ENCODE measurements around the gene TRPM3.

Gene TRPM3

GRCh38 chr9:70491426-70492318 lies 629.7 kb downstream of the TRPM3 start:
- no peak overlapping the region for H3K9ac ChIP-seq (ENCODE audit: insufficient read length)
- DNase-seq (ENCODE audit: low read depth, low spot score): no peak
- TF ChIP-seq EZH2 (IDR thresholded peaks at IDR 0.05) (no peak), POLR2AphosphoS5 (IDR thresholded peaks at IDR 0.05; ENCODE audit: borderline replicate concordance, low read depth, low read length) (no peak), FOXP2 (optimal IDR thresholded peaks at IDR 0.05; ENCODE audit: control extremely low read depth, extremely low read length, insufficient read depth) (no peak)
- H3K9me3 ChIP-seq (ENCODE audit: low read depth, low read length): no peaks in the 10 kb centered on the region
- H3K4me3 ChIP-seq: no peak overlapping the region
- H3K36me3 ChIP-seq (ENCODE audit: insufficient read depth, low read length): no peaks in the 10 kb centered on the region
- no peak overlapping the region for H3K27ac ChIP-seq

- H3K9ac ChIP-seq (ENCODE audit: insufficient read length): no peak overlapping the region
- no peak for DNase-seq (ENCODE audit: low read depth, low spot score)
- H3K36me3 ChIP-seq (ENCODE audit: insufficient read depth, low read length): no peaks in the 10 kb centered on the region
- no peaks in the 10 kb centered on the region for H3K9me3 ChIP-seq (ENCODE audit: low read depth, low read length)
- no peak overlapping the region for H3K4me3 ChIP-seq
- TF ChIP-seq EZH2 (IDR thresholded peaks at IDR 0.05) (no peak), POLR2AphosphoS5 (IDR thresholded peaks at IDR 0.05; ENCODE audit: borderline replicate concordance, low read depth, low read length) (no peak), FOXP2 (optimal IDR thresholded peaks at IDR 0.05; ENCODE audit: control extremely low read depth, extremely low read length, insufficient read depth) (no peak)
- H3K27ac ChIP-seq: no peak overlapping the region
Observed at GRCh38 chr9:70490478-70490877, 630.9 kb downstream of the TRPM3 start.

GRCh38 chr9:70488793-70489105 lies 632.7 kb downstream of the TRPM3 start:
- TF ChIP-seq POLR2AphosphoS5 (IDR thresholded peaks at IDR 0.05; ENCODE audit: borderline replicate concordance, low read depth, low read length): no peak
- no peak for DNase-seq (ENCODE audit: low read depth, low spot score)
- H3K4me3 ChIP-seq: no peak overlapping the region
- H3K9me3 ChIP-seq (ENCODE audit: low read depth, low read length): no peaks in the 10 kb centered on the region
- H3K27ac ChIP-seq: no peak overlapping the region
- no peaks in the 10 kb centered on the region for H3K36me3 ChIP-seq (ENCODE audit: insufficient read depth, low read length)
- H3K9ac ChIP-seq (ENCODE audit: insufficient read length): no peak overlapping the region

- Histone ChIP-seq H3K27ac (no peak overlapping the region), H3K36me3 (ENCODE audit: insufficient read depth, low read length) (no peaks in the 10 kb centered on the region), H3K9ac (ENCODE audit: insufficient read length) (no peak overlapping the region), H3K9me3 (ENCODE audit: low read depth, low read length) (no peaks in the 10 kb centered on the region), H3K4me3 (no peak overlapping the region)
- TF ChIP-seq EZH2 (IDR thresholded peaks at IDR 0.05): no peak
- TF ChIP-seq FOXP2 (optimal IDR thresholded peaks at IDR 0.05; ENCODE audit: control extremely low read depth, extremely low read length, insufficient read depth): no peak
- no peak for TF ChIP-seq POLR2AphosphoS5 (IDR thresholded peaks at IDR 0.05; ENCODE audit: borderline replicate concordance, low read depth, low read length)
- no peak for DNase-seq (ENCODE audit: low read depth, low spot score)
Observed at GRCh38 chr9:70488098-70488792, 633.2 kb downstream of the TRPM3 start.

- no peak overlapping the region for H3K4me3 ChIP-seq
- H3K36me3 ChIP-seq (ENCODE audit: insufficient read depth, low read length): no peaks in the 10 kb centered on the region
- DNase-seq (ENCODE audit: low read depth, low spot score): no peak
- no peak overlapping the region for H3K27ac ChIP-seq
- H3K9ac ChIP-seq (ENCODE audit: insufficient read length): no peak overlapping the region
- TF ChIP-seq EZH2 (IDR thresholded peaks at IDR 0.05) (no peak), POLR2AphosphoS5 (IDR thresholded peaks at IDR 0.05; ENCODE audit: borderline replicate concordance, low read depth, low read length) (no peak), FOXP2 (optimal IDR thresholded peaks at IDR 0.05; ENCODE audit: control extremely low read depth, extremely low read length, insufficient read depth) (no peak)
- H3K9me3 ChIP-seq (ENCODE audit: low read depth, low read length): no peaks in the 10 kb centered on the region
Observed at GRCh38 chr9:70486127-70486526, 635.3 kb downstream of the TRPM3 start.

- Histone ChIP-seq H3K27ac (no peak overlapping the region), H3K9me3 (ENCODE audit: low read depth, low read length) (no peaks in the 10 kb centered on the region), H3K36me3 (ENCODE audit: insufficient read depth, low read length) (no peaks in the 10 kb centered on the region), H3K9ac (ENCODE audit: insufficient read length) (no peak overlapping the region), H3K4me3 (no peak overlapping the region)
- no peak for DNase-seq (ENCODE audit: low read depth, low spot score)
- TF ChIP-seq FOXP2 (optimal IDR thresholded peaks at IDR 0.05; ENCODE audit: control extremely low read depth, extremely low read length, insufficient read depth) (no peak), EZH2 (IDR thresholded peaks at IDR 0.05) (no peak), POLR2AphosphoS5 (IDR thresholded peaks at IDR 0.05; ENCODE audit: borderline replicate concordance, low read depth, low read length) (no peak)
Observed at GRCh38 chr9:70485273-70485858, 636.1 kb downstream of the TRPM3 start.

GRCh38 chr9:70484232-70485130 lies 636.9 kb downstream of the TRPM3 start:
- Histone ChIP-seq H3K4me3 (no peak overlapping the region), H3K9me3 (ENCODE audit: low read depth, low read length) (no peaks in the 10 kb centered on the region), H3K9ac (ENCODE audit: insufficient read length) (no peak overlapping the region), H3K36me3 (ENCODE audit: insufficient read depth, low read length) (no peaks in the 10 kb centered on the region), H3K27ac (no peak overlapping the region)
- no peak for DNase-seq (ENCODE audit: low read depth, low spot score)
- TF ChIP-seq POLR2AphosphoS5 (IDR thresholded peaks at IDR 0.05; ENCODE audit: borderline replicate concordance, low read depth, low read length): no peak
- TF ChIP-seq FOXP2 (optimal IDR thresholded peaks at IDR 0.05; ENCODE audit: control extremely low read depth, extremely low read length, insufficient read depth): no peak

- no peak overlapping the region for H3K27ac ChIP-seq
Observed at GRCh38 chr9:70481471-70481870, 640.0 kb downstream of the TRPM3 start.

More at GRCh38 chr9:70481471-70481870, 640.0 kb downstream of the TRPM3 start:
- Histone ChIP-seq H3K9me3 (ENCODE audit: low read depth, low read length) (no peaks in the 10 kb centered on the region), H3K4me3 (no peak overlapping the region), H3K36me3 (ENCODE audit: insufficient read depth, low read length) (no peaks in the 10 kb centered on the region), H3K9ac (ENCODE audit: insufficient read length) (no peak overlapping the region)
- no peak for TF ChIP-seq FOXP2 (optimal IDR thresholded peaks at IDR 0.05; ENCODE audit: control extremely low read depth, extremely low read length, insufficient read depth)
- no peak for TF ChIP-seq EZH2 (IDR thresholded peaks at IDR 0.05)
- no peak for TF ChIP-seq POLR2AphosphoS5 (IDR thresholded peaks at IDR 0.05; ENCODE audit: borderline replicate concordance, low read depth, low read length)
- no peak for DNase-seq (ENCODE audit: low read depth, low spot score)
